ES-I3 (cell line): ENCODE results near the gene ACBD6.

Source experiments
- H3K36me3 ChIP-seq: 2 replicates; pipeline ENCODE4 v1.6.1; 2013; ENCODE audit warnings: mild to moderate bottlenecking, low read length, control low read depth, moderate library complexity; ENCODE audit not compliant: insufficient read depth
- H3K4me1 ChIP-seq: 2 replicates; pipeline ENCODE4 v1.6.1; 2013; ENCODE audit warnings: mild to moderate bottlenecking, control low read depth, low read length; ENCODE audit not compliant: insufficient read depth
- H3K9ac ChIP-seq: 2 replicates; pipeline ENCODE4 v1.6.1; 2013; ENCODE audit warnings: low read depth, mild to moderate bottlenecking, low read length, moderate library complexity
- H3K9me3 ChIP-seq: 2 replicates; pipeline ENCODE4 v1.6.1; 2013; ENCODE audit warnings: mild to moderate bottlenecking, low read length, moderate library complexity; ENCODE audit not compliant: control insufficient read depth, insufficient read depth

The ACBD6 gene

GRCh38 chr1:180270530-180271271 lies 231.7 kb downstream of the ACBD6 start:
- H3K9me3 ChIP-seq, result peaks cover 2% of the 10 kb centered on the region; the same call in 1 of the 2 replicates

GRCh38 chr1:180269645-180270529 lies 232.5 kb downstream of the ACBD6 start:
- no peak overlapping the region for H3K9ac ChIP-seq
- no peaks in the 10 kb centered on the region for H3K36me3 ChIP-seq
- H3K9me3 ChIP-seq, result no peaks in the 10 kb centered on the region
- H3K4me1 ChIP-seq, result peaks cover 37% of the 10 kb centered on the region

More at GRCh38 chr1:180270530-180271271, 231.7 kb downstream of the ACBD6 start:
- peaks cover 36% of the 10 kb centered on the region for H3K4me1 ChIP-seq
- no peaks in the 10 kb centered on the region for H3K36me3 ChIP-seq
- H3K9ac ChIP-seq, result no peak overlapping the region

GRCh38 chr1:180268556-180269075 lies 233.8 kb downstream of the ACBD6 start:
- H3K9me3 ChIP-seq, result no peaks in the 10 kb centered on the region
- no peak overlapping the region for H3K9ac ChIP-seq
- H3K4me1 ChIP-seq, result peaks cover 41% of the 10 kb centered on the region
- H3K36me3 ChIP-seq, result no peaks in the 10 kb centered on the region

- Histone ChIP-seq H3K36me3 (no peaks in the 10 kb centered on the region), H3K9ac (no peak overlapping the region), H3K4me1 (peaks cover 41% of the 10 kb centered on the region), H3K9me3 (no peaks in the 10 kb centered on the region)
These were observed 234.4 kb downstream of the ACBD6 start for GRCh38 chr1:180267761-180268555.

GRCh38 chr1:180267211-180267561 lies 235.2 kb downstream of the ACBD6 start:
- Histone ChIP-seq H3K36me3 (no peaks in the 10 kb centered on the region), H3K4me1 (peaks cover 41% of the 10 kb centered on the region), H3K9ac (no peak overlapping the region), H3K9me3 (no peaks in the 10 kb centered on the region)

- Histone ChIP-seq H3K9ac (no peak overlapping the region), H3K36me3 (no peaks in the 10 kb centered on the region), H3K9me3 (no peaks in the 10 kb centered on the region), H3K4me1 (peaks cover 41% of the 10 kb centered on the region)
These were observed 235.8 kb downstream of the ACBD6 start for GRCh38 chr1:180266275-180267210.

GRCh38 chr1:180265871-180266270 lies 236.5 kb downstream of the ACBD6 start:
- Histone ChIP-seq H3K36me3 (no peaks in the 10 kb centered on the region), H3K4me1 (peaks cover 34% of the 10 kb centered on the region), H3K9ac (no peak overlapping the region), H3K9me3 (no peaks in the 10 kb centered on the region)

- Histone ChIP-seq H3K36me3 (no peaks in the 10 kb centered on the region), H3K9me3 (no peaks in the 10 kb centered on the region), H3K4me1 (peaks cover 29% of the 10 kb centered on the region), H3K9ac (no peak overlapping the region)
These were observed 237.2 kb downstream of the ACBD6 start for GRCh38 chr1:180265201-180265600.

- H3K9me3 ChIP-seq, result no peaks in the 10 kb centered on the region
- H3K4me1 ChIP-seq, result peaks cover 23% of the 10 kb centered on the region
- no peak overlapping the region for H3K9ac ChIP-seq
- H3K36me3 ChIP-seq, result no peaks in the 10 kb centered on the region
These were observed 237.8 kb downstream of the ACBD6 start for GRCh38 chr1:180264595-180264994.

- no peak overlapping the region for H3K9ac ChIP-seq
- H3K9me3 ChIP-seq, result no peaks in the 10 kb centered on the region
- H3K36me3 ChIP-seq, result no peaks in the 10 kb centered on the region
- peaks cover 6% of the 10 kb centered on the region for H3K4me1 ChIP-seq
These were observed 239.5 kb downstream of the ACBD6 start for GRCh38 chr1:180262628-180263488.

GRCh38 chr1:180261524-180262155 lies 240.7 kb downstream of the ACBD6 start:
- Histone ChIP-seq H3K9me3 (no peaks in the 10 kb centered on the region), H3K36me3 (no peaks in the 10 kb centered on the region), H3K9ac (no peak overlapping the region), H3K4me1 (peaks cover 6% of the 10 kb centered on the region)

GRCh38 chr1:180261030-180261429 lies 241.3 kb downstream of the ACBD6 start:
- no peak overlapping the region for H3K9ac ChIP-seq
- H3K9me3 ChIP-seq, result no peaks in the 10 kb centered on the region
- H3K4me1 ChIP-seq, result peaks cover 6% of the 10 kb centered on the region
- no peaks in the 10 kb centered on the region for H3K36me3 ChIP-seq
